Sigmoid colon (tissue), 4 donors: Measurements from ENCODE around the gene CCDC8.

Source experiments
- POLR2A ChIP-seq, 2 donors: fragments of 450-650 bp; IDR thresholded peaks; one replicate each; pipeline ENCODE4 v1.6.1; 2016; ENCODE audit warnings: antibody characterized with exemption in 2 of 2, mild to moderate bottlenecking in 2 of 2, moderate library complexity in 2 of 2
- POLR2AphosphoS5 ChIP-seq, 4 donors: sonication (generic); formaldehyde crosslinking; IDR thresholded peaks; one replicate each; pipeline ENCODE4 v1.6.1; 2017; ENCODE audit warnings: antibody characterized with exemption in 4 of 4
- TF ChIP-seq, protein P1 (sequence below), 4 experiments: fragments of 450-650 bp in 3 of 4; fragments of 200-600 bp in 1 of 4; IDR thresholded peaks; one replicate each; pipeline ENCODE4 v1.5.1; 2016 to 2019; ENCODE audit warnings: antibody characterized with exemption in 4 of 4, mild to moderate bottlenecking in 3 of 4, moderate library complexity in 2 of 4

DNA sequence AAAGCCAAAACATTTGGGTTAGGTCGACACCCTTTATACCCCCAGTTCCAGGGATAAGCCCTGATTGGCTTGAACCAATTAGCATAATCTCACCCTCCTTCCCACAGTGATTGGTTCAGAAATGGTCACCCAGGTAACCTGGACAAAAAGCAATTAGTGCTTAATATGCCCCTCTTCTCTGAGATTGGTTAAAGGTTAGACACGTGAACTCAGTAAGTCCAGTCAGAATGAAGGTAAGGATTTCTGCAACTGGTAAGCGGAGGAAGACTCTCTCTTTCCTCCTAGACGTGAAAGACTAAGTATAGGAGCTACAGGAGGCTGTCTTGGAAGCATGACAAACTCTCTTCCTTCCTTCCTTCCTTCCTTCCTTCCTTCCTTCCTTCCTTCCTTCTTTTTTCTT is 16.6 kb upstream of the CCDC8 start:
- TF ChIP-seq, protein P1, sequence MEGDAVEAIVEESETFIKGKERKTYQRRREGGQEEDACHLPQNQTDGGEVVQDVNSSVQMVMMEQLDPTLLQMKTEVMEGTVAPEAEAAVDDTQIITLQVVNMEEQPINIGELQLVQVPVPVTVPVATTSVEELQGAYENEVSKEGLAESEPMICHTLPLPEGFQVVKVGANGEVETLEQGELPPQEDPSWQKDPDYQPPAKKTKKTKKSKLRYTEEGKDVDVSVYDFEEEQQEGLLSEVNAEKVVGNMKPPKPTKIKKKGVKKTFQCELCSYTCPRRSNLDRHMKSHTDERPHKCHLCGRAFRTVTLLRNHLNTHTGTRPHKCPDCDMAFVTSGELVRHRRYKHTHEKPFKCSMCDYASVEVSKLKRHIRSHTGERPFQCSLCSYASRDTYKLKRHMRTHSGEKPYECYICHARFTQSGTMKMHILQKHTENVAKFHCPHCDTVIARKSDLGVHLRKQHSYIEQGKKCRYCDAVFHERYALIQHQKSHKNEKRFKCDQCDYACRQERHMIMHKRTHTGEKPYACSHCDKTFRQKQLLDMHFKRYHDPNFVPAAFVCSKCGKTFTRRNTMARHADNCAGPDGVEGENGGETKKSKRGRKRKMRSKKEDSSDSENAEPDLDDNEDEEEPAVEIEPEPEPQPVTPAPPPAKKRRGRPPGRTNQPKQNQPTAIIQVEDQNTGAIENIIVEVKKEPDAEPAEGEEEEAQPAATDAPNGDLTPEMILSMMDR (IDR thresholded peaks at IDR 0.05), result no peak
- TF ChIP-seq POLR2A (IDR thresholded peaks at IDR 0.05) (no peak), POLR2AphosphoS5 (IDR thresholded peaks at IDR 0.05) (no peak)
